Activated naive CD8-positive, alpha-beta T cell (primary cell): Measurements from ENCODE around the gene TMEM243.
"Not testable (repeated sequence)": the region's sequence is repeated elsewhere in the genome, so short reads cannot be mapped to it uniquely, and the experiment has no call there.

ENCODE experiments used
- H3K27ac Mint-ChIP-seq: one replicate; pipeline ENCODE4 v1.8.0; 2021; ENCODE audit warnings: mixed read lengths
- H3K27me3 Mint-ChIP-seq: one replicate; pipeline ENCODE4 v1.8.0; 2021; ENCODE audit warnings: mixed read lengths
- H3K36me3 Mint-ChIP-seq: one replicate; pipeline ENCODE4 v1.8.0; 2021; ENCODE audit warnings: mixed read lengths
- H3K4me1 Mint-ChIP-seq: one replicate; pipeline ENCODE4 v1.8.0; 2021; ENCODE audit warnings: low read depth, mixed read lengths
- H3K4me3 Mint-ChIP-seq: one replicate; pipeline ENCODE4 v1.8.0; 2021; ENCODE audit warnings: mild to moderate bottlenecking, mixed read lengths
- H3K9me3 Mint-ChIP-seq: one replicate; pipeline ENCODE4 v1.8.0; 2021; ENCODE audit warnings: low read depth, mixed read lengths

TMEM243 gene, protein sequence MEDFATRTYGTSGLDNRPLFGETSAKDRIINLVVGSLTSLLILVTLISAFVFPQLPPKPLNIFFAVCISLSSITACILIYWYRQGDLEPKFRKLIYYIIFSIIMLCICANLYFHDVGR

DNA sequence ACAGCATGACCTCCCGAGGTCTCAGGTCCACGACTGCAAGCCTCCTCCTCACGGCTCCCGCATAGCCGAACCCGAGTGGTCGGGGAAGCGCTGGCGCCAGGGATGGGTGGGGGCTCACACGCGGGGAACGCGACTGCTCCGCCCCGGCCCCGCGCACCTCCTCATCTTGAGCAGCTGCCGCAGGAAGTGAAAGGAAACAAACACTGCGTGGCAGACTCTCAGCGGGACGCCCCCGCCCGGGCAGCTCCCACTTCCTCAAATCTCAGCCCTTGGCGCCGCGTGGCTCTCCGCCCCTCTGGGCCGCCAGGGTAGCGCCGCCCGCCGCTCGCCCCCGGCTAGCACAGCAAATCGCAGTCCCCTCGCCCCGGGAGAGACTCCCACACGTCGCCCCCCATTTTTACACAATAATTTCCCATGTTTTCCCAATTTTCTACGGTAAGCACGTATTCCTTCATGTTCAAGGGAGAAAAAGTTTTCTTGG is at the start of gene TMEM243:
TSS of gene TMEM243 (minus strand) at position 188 of the 481 bp plus-strand sequence. CDS start 229 bp downstream, outside the sequence.
- Mint-ChIP-seq H3K27ac (peak within 1 kb of the TSS; percentile 98), H3K4me1 (peaks cover 45% of the 10 kb centered on the region), H3K9me3 (no peaks in the 10 kb centered on the region), H3K4me3 (peak within 1 kb of the TSS; percentile 97), H3K27me3 (no peaks in the 10 kb centered on the region), H3K36me3 (peaks cover under 1% of the 10 kb centered on the region)

DNA sequence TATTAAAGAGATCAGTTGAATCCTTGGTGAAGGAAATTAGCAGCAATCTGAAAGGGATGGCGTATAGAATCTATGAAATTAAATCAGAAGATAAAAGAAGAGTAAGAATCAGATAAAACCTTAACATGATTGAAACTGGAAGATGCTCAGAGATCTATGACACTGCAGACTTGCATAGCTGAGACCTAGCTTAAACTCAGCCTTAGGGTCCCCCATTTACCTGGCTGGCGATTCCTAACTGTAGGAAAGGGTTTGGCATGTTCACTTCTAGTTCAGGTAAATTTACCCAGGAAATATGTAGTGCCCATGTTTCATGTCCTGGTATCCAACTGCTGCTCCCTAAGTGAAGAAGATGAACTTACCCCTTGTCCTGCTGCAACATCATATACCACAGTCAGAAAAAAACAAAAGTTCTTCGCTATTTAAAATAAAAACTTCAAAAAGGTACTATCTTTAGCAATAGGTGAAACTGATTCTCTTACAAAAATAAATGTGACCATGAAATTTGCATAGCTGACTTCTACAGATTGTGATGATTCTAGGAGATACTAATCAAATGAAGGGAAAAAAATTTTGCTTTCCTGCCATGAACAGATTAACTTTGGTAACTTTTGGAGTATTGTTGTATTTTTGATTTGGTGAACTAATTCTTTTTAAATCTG is 47.8 kb upstream of the TMEM243 start:
- Mint-ChIP-seq H3K27me3 (peaks cover 20% of the 10 kb centered on the region), H3K27ac (no peak overlapping the region), H3K9me3 (no peaks in the 10 kb centered on the region), H3K4me3 (no peak overlapping the region), H3K36me3 (no peaks in the 10 kb centered on the region), H3K4me1 (no peaks in the 10 kb centered on the region)

DNA sequence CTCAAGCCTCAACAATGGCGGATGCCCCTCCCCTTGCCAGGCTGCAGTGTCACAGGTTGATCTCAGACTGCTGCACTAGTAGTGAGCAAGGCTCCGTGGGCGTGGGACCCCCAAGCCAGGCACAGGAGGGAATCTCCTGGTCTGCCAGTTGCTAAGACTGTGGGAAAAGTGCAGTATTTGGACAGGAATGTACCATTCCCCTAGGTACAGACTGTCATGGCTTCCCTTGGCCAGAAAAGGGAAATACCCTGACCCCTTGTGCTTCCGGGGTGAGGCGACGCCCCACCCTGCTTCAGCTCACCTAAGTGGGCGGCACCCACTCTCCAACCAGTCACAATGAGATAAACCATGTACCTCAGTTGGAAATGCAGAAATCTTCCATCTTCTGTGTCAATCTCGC is 44.0 kb upstream of the TMEM243 start:
- Mint-ChIP-seq H3K36me3 (no peaks in the 10 kb centered on the region), H3K4me3 (no peak overlapping the region), H3K4me1 (no peaks in the 10 kb centered on the region), H3K27me3 (peaks cover 15% of the 10 kb centered on the region), H3K9me3 (no peaks in the 10 kb centered on the region), H3K27ac (no peak overlapping the region)

DNA sequence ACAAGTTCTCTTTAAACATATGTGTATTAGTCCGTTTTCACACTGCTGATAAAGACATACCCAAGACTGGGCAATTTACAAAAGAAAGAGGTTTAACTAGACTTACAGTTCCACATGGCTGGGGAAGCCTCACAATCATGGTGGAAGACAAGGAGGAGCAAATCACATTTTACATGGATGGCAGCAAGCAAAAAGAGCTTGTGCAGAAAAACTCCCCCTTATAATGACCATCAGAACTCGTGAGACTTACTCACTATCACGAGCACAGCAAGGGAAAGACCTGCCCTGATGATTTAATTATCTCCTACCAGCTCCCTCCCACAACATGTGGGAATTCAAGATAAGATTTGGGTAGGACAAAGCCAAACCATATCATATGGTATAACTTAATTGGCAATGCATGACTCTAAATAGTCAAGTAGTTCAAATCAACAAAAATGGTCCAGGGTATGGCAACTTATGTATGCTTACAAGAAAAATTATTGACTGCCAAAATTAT is 34.1 kb upstream of the TMEM243 start:
- H3K27me3 Mint-ChIP-seq = peaks cover 17% of the 10 kb centered on the region
- no peaks in the 10 kb centered on the region for H3K36me3 Mint-ChIP-seq
- no peak overlapping the region for H3K27ac Mint-ChIP-seq
- no peaks in the 10 kb centered on the region for H3K9me3 Mint-ChIP-seq
- H3K4me3 Mint-ChIP-seq = no peak overlapping the region
- no peaks in the 10 kb centered on the region for H3K4me1 Mint-ChIP-seq

DNA sequence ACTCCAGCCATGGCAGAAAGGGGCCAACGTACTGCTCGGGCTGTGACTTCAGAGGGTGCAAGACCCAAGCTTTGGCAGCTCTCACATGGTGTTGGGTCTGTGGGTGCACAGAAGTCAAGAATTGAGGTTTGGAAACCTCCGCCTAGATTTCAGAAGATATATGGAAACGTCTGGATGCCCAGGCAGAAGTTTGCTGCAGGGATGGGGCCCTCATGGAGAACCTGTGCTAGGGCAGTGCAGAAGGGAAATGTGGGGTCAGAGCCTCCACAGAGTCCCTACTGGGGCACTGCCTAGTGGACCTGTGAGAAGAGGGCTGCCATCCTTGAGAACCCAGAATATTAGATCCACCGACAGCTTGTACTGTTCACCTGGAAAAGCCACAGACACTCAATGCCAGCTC is 26.1 kb upstream of the TMEM243 start:
- not testable (repeated sequence) for H3K27me3 Mint-ChIP-seq, H3K27ac Mint-ChIP-seq

DNA sequence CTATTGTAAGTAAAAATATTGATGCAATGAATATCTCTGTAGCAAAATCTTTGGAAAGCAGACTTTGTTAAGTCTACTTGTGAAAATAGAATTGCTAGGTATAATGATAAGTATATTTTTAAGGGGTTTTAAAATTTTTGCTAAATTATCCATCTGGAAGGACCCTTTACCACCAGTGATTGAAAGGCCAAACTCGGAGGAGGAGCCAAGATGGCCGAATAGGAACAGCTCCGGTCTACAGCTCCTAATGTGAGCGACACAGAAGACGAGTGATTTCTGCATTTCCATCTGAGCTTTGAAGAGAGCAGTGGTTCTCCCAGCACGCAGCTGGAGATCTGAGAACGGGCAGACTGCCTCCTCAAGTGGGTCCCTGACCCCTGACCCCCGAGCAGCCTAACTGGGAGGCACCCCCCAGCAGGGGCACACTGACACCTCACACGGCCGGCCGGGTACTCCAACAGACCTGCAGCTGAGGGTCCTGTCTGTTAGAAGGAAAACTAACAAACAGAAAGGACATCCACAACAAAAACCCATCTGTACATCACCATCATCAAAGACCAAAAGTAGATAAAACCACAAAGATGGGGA is 19.0 kb upstream of the TMEM243 start:
- H3K27me3 Mint-ChIP-seq, H3K36me3 Mint-ChIP-seq, H3K9me3 Mint-ChIP-seq, H3K4me3 Mint-ChIP-seq, H3K27ac Mint-ChIP-seq, H3K4me1 Mint-ChIP-seq: not testable (repeated sequence)

More for the DNA sequence above, 26.1 kb upstream of the TMEM243 start:
- not testable (repeated sequence) for H3K36me3 Mint-ChIP-seq, H3K4me3 Mint-ChIP-seq, H3K4me1 Mint-ChIP-seq
- H3K9me3 Mint-ChIP-seq = peaks cover 12% of the 10 kb centered on the region

DNA sequence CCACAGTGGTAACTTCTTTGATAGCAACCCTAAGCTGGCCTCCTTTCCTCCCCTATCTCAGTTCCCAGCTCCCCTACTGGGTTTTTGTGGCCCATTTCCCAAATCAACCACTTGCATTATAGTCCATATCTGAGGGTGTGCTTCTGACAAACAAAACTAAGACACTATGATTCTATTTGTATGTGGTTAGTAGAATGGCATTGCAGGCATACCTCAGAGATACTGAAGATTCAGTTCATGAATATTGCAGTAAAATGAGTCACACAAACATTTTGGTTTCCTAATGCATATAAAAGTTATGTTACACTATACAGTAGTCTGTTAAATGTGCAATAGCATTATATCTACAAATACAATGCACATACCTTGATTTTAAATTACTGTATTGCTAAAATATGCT is 15.4 kb upstream of the TMEM243 start:
- Mint-ChIP-seq H3K27me3 (peaks cover 2% of the 10 kb centered on the region), H3K36me3 (no peaks in the 10 kb centered on the region), H3K9me3 (no peaks in the 10 kb centered on the region), H3K4me3 (no peak overlapping the region), H3K4me1 (no peaks in the 10 kb centered on the region), H3K27ac (no peak overlapping the region)

DNA sequence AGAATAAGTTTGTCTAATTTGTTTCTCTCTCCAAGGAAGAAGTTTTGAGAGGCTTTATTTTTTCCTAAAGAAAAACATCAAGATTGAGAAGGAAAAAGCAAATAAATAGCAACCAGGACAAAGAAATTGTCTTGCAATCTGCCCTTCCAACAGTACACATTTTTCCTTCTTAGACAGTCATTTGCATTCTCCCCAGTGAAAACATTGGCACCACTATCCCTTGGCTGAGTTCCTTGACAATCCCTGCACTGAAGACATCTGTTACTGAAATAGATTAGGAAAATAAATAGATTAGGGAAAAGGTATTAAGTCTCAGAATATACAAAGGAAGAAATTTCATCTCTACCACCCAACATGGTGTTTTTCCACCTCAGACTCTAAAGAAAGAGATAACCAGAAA is 12.2 kb upstream of the TMEM243 start:
- H3K27ac Mint-ChIP-seq = no peak overlapping the region
- H3K4me1 Mint-ChIP-seq = peaks cover under 1% of the 10 kb centered on the region
- no peaks in the 10 kb centered on the region for H3K27me3 Mint-ChIP-seq
- H3K4me3 Mint-ChIP-seq = no peak overlapping the region
- H3K36me3 Mint-ChIP-seq = no peaks in the 10 kb centered on the region
- H3K9me3 Mint-ChIP-seq = no peaks in the 10 kb centered on the region

DNA sequence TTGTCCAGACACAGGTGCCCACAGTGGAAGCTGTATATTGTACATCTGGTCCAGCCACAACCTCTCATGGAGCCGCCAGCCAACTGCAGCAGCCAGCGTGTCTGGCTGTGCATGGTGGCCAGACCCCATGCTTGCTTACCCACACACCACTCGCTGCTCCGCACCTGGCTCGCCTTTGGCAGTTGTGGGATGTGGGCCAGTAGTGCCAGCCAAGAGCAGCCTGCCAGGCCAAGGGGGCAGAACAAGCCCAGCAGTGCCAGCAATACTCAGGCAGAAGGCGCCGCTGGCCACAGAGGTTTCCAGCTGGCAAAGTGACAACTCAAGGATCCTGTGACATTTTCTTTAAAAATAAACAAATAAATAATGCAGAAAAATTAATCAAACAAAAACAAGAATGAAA is 11.7 kb upstream of the TMEM243 start:
- Mint-ChIP-seq H3K4me1 (peaks cover 5% of the 10 kb centered on the region), H3K9me3 (no peaks in the 10 kb centered on the region), H3K4me3 (no peak overlapping the region), H3K27ac (no peak overlapping the region), H3K27me3 (no peaks in the 10 kb centered on the region), H3K36me3 (no peaks in the 10 kb centered on the region)

DNA sequence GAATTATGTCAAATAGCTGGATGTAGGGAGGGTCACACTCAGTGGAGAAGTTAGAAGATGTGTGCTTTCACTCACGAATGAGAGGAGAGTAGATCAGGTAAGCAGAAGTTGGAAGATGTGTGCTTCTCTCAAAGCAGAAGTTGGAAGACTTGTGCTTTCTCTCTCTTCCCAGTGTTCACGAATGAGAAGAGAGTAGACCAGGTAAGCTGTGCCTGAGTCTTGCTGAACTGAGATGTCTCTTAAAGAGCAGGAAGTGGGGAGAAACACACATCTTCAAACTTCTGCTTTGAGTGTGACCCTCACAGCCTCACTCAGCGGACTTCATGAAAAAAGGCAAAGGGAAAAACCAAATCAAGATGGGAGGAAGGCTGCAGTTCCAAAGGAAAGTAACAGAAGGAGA is 7.0 kb upstream of the TMEM243 start:
- H3K36me3 Mint-ChIP-seq = no peaks in the 10 kb centered on the region
- no peaks in the 10 kb centered on the region for H3K27me3 Mint-ChIP-seq
- H3K4me3 Mint-ChIP-seq = no peak overlapping the region
- peaks cover 12% of the 10 kb centered on the region for H3K4me1 Mint-ChIP-seq
- no peaks in the 10 kb centered on the region for H3K9me3 Mint-ChIP-seq
- H3K27ac Mint-ChIP-seq = no peak overlapping the region

DNA sequence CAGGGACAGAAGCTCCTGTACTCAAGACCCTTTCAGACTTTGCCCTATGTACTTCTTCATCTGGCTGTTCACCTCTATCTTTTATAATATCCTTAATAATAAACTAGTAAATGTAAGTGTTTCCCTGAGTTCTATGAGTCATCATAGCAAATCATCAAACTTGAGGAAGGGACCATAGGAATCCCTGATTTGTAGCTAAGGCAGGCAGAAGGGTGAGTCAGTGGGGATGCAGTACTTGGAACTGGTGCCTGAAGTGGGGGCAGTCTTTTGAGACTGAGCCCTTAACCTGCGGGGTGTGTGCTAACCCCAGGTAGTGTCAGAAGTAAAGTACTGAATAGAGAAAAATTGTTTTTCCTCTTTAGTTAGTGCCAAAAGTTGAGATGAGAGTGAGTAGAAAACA is 6.2 kb upstream of the TMEM243 start:
- Mint-ChIP-seq H3K27ac (no peak overlapping the region), H3K27me3 (no peaks in the 10 kb centered on the region), H3K36me3 (no peaks in the 10 kb centered on the region), H3K4me1 (peaks cover 20% of the 10 kb centered on the region), H3K4me3 (no peak overlapping the region), H3K9me3 (no peaks in the 10 kb centered on the region)

DNA sequence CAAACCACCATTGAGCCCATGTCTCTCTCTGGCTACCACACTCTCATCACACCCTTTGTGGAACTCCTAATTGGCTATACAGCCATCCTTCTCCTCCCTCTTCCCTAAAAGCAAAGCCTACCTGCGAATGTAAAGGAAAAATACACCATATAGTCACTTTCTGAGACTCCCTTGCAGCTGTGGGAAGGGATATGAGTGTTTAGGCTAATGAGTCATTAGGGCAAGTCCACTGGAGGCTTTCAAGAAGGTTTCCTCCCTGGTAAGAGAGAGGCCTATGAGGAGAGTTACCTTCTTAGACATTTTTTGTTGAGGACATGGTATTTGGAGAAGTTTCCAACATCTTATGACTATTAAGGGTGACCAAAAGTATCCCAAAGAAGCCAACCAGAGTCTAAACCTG is 4.1 kb upstream of the TMEM243 start:
- Mint-ChIP-seq H3K36me3 (no peaks in the 10 kb centered on the region), H3K4me3 (no peak overlapping the region), H3K9me3 (no peaks in the 10 kb centered on the region), H3K27ac (no peak overlapping the region), H3K27me3 (no peaks in the 10 kb centered on the region), H3K4me1 (peaks cover 24% of the 10 kb centered on the region)

DNA sequence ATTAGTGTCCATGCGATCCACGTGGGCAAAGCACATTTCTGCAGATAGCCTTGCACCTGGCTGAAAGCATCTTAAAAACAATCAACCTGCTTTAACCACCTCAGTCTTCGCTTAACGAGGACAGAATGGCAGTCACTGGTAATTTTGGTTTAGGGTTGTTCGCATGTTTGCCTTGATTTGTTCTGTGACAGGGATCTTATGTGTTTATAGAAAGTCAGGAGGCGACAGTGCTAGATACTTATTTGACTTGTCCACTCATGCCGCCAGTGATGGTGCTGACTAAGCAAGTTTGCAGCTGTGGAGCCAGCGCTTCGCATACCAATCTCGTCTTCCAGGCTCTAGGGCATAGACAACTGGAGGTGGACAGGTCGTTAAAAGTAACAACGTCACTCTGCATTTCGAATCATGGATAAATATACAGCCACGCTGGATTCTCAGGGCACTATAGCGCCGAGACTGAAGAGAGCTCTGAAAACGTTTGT is 1.2 kb upstream of the TMEM243 start:
- no peaks in the 10 kb centered on the region for H3K9me3 Mint-ChIP-seq
- no peaks in the 10 kb centered on the region for H3K36me3 Mint-ChIP-seq
- H3K27me3 Mint-ChIP-seq = no peaks in the 10 kb centered on the region
- peaks cover 38% of the 10 kb centered on the region for H3K4me1 Mint-ChIP-seq
- peak overlapping the region; percentile 97 for H3K4me3 Mint-ChIP-seq
- H3K27ac Mint-ChIP-seq = peak overlapping the region; percentile 98

DNA sequence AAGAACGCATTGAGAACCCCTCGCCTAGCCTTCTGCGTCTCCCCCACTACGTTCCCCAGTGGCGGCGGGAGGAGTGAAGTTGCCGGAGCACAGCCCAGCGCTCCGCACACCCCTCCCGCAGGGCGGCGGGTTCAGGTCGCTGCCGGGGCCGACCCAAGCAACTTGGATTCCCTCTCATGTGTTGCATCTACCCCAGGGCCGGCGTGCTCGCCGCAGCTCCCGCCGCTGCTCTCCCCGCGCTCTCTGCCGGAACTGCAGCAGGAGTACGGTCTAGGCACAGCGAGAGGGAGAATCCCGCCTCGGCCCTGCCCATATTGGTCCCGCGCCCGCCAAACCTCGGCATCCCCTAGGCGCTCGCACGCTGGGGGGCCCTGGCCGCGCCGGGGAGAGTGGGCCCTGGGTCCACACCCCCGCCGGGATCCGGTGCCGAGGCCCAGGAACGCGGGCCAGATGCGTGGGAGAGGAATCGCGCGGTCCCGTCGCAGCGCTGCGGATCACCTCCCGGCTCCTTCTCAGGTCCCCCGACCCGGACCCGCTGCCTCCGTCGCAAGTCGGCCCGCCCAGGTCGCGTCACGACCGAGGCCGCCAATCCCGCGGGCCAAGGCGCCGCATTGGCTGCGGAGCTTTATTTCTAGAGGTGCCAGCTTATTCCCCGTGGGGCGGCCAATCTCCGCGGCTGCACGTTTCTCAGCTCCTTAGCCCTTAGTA is 648 bp upstream of the TMEM243 start:
- peaks cover 41% of the 10 kb centered on the region for H3K4me1 Mint-ChIP-seq
- peak overlapping the region; percentile 98 for H3K27ac Mint-ChIP-seq
- H3K36me3 Mint-ChIP-seq = no peaks in the 10 kb centered on the region
- H3K9me3 Mint-ChIP-seq = no peaks in the 10 kb centered on the region
- peak overlapping the region; percentile 97 for H3K4me3 Mint-ChIP-seq
- H3K27me3 Mint-ChIP-seq = no peaks in the 10 kb centered on the region
